CD4-positive, alpha-beta memory T cell (primary cell): ENCODE results near the gene AP1S1. TPM values are rescaled to one million over a fixed set of nuclear protein-coding genes. Genes with fewer than 3 reads are reported as not detected.

Source experiments
- CTCF ChIA-PET: fragments of 350-600 bp; sonication (Branson Sonifier 250); formaldehyde crosslinking; loops from one replicate; lab custom pipeline; 2021; ENCODE audit warnings: inconsistent platforms; ENCODE audit not compliant: partially characterized antibody; lab: Charles Lee
- POLR2A ChIA-PET: fragments of 350-600 bp; sonication (Branson Sonifier 250); formaldehyde crosslinking; loops from one replicate; lab custom pipeline; 2021; ENCODE audit not compliant: partially characterized antibody; lab: Charles Lee
- DNase-seq, 5 donors: peaks; one replicate each; pipeline versions ENCODE4 v3.0.0 to v3.0.0-alpha.2; 2020 to 2022; ENCODE audit warnings: mixed read lengths in 1 of 5
- H3K27ac ChIP-seq: one replicate; pipeline ENCODE4 v1.7.0; 2013; ENCODE audit warnings: low read depth, low read length
- H3K27me3 ChIP-seq: 2 replicates; pipeline ENCODE4 v1.7.0; 2013; ENCODE audit warnings: mild to moderate bottlenecking, low read length, moderate library complexity; ENCODE audit not compliant: insufficient read depth
- H3K36me3 ChIP-seq: 2 replicates; pipeline ENCODE4 v1.7.0; 2013; ENCODE audit warnings: mild to moderate bottlenecking, low read length, moderate library complexity; ENCODE audit not compliant: insufficient read depth
- H3K4me1 ChIP-seq: 2 replicates; pipeline ENCODE4 v1.7.0; 2013; ENCODE audit warnings: mild to moderate bottlenecking, low read length, moderate library complexity; ENCODE audit not compliant: insufficient read depth
- H3K4me3 ChIP-seq, 2 donors: one replicate each; pipeline ENCODE4 v1.7.0; 2013; ENCODE audit warnings: low read length in 2 of 2, mild to moderate bottlenecking in 1 of 2
- H3K9me3 ChIP-seq, 2 donors: one replicate each; pipeline ENCODE4 v1.7.0; 2013; ENCODE audit warnings: low read length in 2 of 2, control low read depth in 1 of 2; ENCODE audit not compliant: control insufficient read depth in 1 of 2
- H3K27ac Mint-ChIP-seq, 7 donors: one replicate each; pipeline ENCODE4 v1.8.0; 2020 to 2021; ENCODE audit warnings: mixed read lengths in 7 of 7, mild to moderate bottlenecking in 6 of 7, inconsistent platforms in 3 of 7, moderate library complexity in 3 of 7
- H3K27me3 Mint-ChIP-seq, 2 donors: one replicate each; pipeline ENCODE4 v1.8.0; 2020 to 2021; ENCODE audit warnings: mixed read lengths in 2 of 2
- H3K36me3 Mint-ChIP-seq, 2 donors: one replicate each; pipeline ENCODE4 v1.8.0; 2020 to 2021; ENCODE audit warnings: mixed read lengths in 2 of 2, inconsistent platforms in 1 of 2, mild to moderate bottlenecking in 1 of 2
- H3K4me1 Mint-ChIP-seq, 4 donors: one replicate each; pipeline ENCODE4 v1.8.0; 2020 to 2021; ENCODE audit warnings: mixed read lengths in 4 of 4, mild to moderate bottlenecking in 1 of 4
- H3K4me3 Mint-ChIP-seq, 8 donors: one replicate each; pipeline ENCODE4 v1.8.0; 2020 to 2021; ENCODE audit warnings: mixed read lengths in 8 of 8, mild to moderate bottlenecking in 7 of 8, moderate library complexity in 6 of 8, inconsistent platforms in 3 of 8
- H3K9me3 Mint-ChIP-seq, 8 donors: one replicate each; pipeline ENCODE4 v1.8.0; 2020 to 2021; ENCODE audit warnings: mixed read lengths in 8 of 8, mild to moderate bottlenecking in 5 of 8, inconsistent platforms in 3 of 8, moderate library complexity in 1 of 8
- intact Hi-C: fragments of 100-400 bp; cut with micrococcal nuclease; formaldehyde crosslinking; loops from one replicate; pipeline ENCODE4 v1.15.1; 2023
- polyA plus RNA-seq, 2 donors: library from polyadenylated mRNA; unstranded; fragments of 300-500 nt; fragmentation: Illumina TruSeq; gene quantifications; one replicate each; pipeline ENCODE4 v1.2.3, GENCODE V29; 2021
- total RNA-seq, 2 experiments: library from RNA; stranded (reverse); gene quantifications; one replicate each; pipeline ENCODE4 v1.2.3, GENCODE V29; 2021

Gene AP1S1
- total and polyA plus RNA-seq, 4 experiments from 2014 or later: 4.2 to 10.8 (median 8.5) TPM

DNA sequence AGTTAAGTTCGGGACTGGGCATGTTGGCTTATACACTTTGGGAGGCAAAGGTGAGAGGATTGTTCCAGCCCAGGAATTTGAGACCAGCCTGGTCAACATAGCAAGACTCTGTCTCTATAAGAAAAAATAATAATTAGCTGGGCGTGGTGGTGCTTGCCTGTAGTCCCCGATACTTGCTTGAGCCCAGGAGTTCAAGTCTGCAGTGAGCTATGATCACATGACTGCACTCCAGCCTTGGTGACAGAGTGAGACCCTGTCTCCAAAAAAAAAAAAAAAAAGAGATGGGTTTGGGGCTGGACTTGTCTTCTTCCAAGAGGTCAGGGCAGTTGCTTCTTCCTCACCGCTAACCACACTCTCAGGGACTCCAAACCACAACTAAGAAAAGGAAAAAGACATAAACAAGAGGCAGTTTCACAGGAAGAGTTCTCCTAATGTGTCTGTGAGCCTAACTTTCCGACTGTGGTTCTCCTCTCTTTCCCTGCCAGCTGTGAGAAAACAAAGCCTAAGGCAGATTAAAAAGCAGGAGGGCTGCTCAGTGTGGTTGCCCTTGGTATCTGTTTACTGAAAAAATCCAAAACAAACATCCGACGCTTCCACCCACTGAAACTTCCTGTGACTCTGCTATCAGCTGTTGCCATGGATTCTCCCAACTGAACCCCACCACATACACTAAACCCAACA is 29.8 kb upstream of the AP1S1 start:
- intact Hi-C loops: no loop called here
- Mint-ChIP-seq H3K27ac (peak overlapping the region in 1 of 7 donors; percentile 22), H3K36me3 (no peaks in the 10 kb centered on the region), H3K9me3 (peaks cover 0 to 2% (median 0%) of the 10 kb centered on the region in 8 donors), H3K4me3 (peak overlapping the region in 1 of 8 donors; percentile 38), H3K4me1 (peaks cover 17 to 48% (median 29%) of the 10 kb centered on the region in 4 donors), H3K27me3 (peaks cover 50 to 56% of the 10 kb centered on the region in 2 donors)
- no peak for DNase-seq
- H3K27me3 ChIP-seq: peaks cover 4% of the 10 kb centered on the region
- ChIA-PET CTCF (interaction anchor here (1.5 to 9.1 kb wide), 2 partner anchors 19 to 68 kb away, joined by 4 to 69 read pairs; no protein-coding TSS in a partner anchor), POLR2A (interaction anchor here (0.6 to 0.8 kb wide), 2 partner anchors 20 to 28 kb away, joined by 3 to 4 read pairs; no protein-coding TSS in a partner anchor)
- H3K4me3 ChIP-seq: no peak overlapping the region
- no peaks in the 10 kb centered on the region for H3K9me3 ChIP-seq
- H3K36me3 ChIP-seq: no peaks in the 10 kb centered on the region
- H3K27ac ChIP-seq: no peak overlapping the region
- peaks cover 22% of the 10 kb centered on the region for H3K4me1 ChIP-seq

DNA sequence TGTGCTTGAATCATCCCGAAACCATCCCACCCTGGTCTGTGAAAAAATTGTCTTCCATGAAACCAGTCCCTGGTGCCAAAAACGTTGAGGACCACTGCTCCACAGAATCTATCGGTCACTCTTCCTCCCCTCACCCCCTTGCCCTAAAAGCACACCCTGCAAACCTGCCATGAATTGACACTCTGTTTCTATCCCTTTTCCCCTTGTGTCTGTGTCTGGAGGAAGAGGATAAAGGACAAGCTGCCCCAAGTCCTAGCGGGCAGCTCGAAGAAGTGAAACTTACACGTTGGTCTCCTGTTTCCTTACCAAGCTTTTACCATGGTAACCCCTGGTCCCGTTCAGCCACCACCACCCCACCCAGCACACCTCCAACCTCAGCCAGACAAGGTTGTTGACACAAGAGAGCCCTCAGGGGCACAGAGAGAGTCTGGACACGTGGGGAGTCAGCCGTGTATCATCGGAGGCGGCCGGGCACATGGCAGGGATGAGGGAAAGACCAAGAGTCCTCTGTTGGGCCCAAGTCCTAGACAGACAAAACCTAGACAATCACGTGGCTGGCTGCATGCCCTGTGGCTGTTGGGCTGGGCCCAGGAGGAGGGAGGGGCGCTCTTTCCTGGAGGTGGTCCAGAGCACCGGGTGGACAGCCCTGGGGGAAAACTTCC is 28.2 kb upstream of the AP1S1 start:
- ChIA-PET POLR2A (no interaction called here), CTCF (interaction anchor here (0.9 to 9.1 kb wide), 5 partner anchors 9 to 160 kb away, joined by 3 to 69 read pairs (median 5); no protein-coding TSS in a partner anchor)
- Mint-ChIP-seq H3K9me3 (peaks cover 0 to 2% (median 0%) of the 10 kb centered on the region in 8 donors), H3K4me1 (peaks cover 17 to 47% (median 29%) of the 10 kb centered on the region in 4 donors), H3K27ac (peak overlapping the region in 2 of 7 donors; percentile 57 to 68), H3K36me3 (no peaks in the 10 kb centered on the region), H3K27me3 (peaks cover 44 to 49% of the 10 kb centered on the region in 2 donors), H3K4me3 (peak overlapping the region in 4 of 8 donors; percentile 27 to 83 (median 74))
- Histone ChIP-seq H3K36me3 (no peaks in the 10 kb centered on the region), H3K4me1 (peaks cover 22% of the 10 kb centered on the region), H3K4me3 (no peak overlapping the region), H3K27me3 (peaks cover 4% of the 10 kb centered on the region), H3K9me3 (no peaks in the 10 kb centered on the region), H3K27ac (no peak overlapping the region)
- intact Hi-C loops: no loop called here
- peak in 1 of 5 donors; percentile 50 for DNase-seq

GRCh38 chr7:101126651-101127459 is 27.4 kb upstream of the AP1S1 start, which contains the start of gene SERPINE1:
Gene SERPINE1 (plus strand): TSS chr7:101127104. CDS start chr7:101128394, 1,290 bp downstream.
- H3K4me3 Mint-ChIP-seq: peak within 1 kb of the TSS in 7 of 8 donors; percentile 55 to 83 (median 72)
- Histone ChIP-seq H3K27me3 (peaks cover 4% of the 10 kb centered on the region), H3K4me1 (peaks cover 22% of the 10 kb centered on the region), H3K36me3 (no peaks in the 10 kb centered on the region), H3K27ac (no peak within 1 kb of the TSS), H3K9me3 (no peaks in the 10 kb centered on the region), H3K4me3 (no peak within 1 kb of the TSS)
- H3K27me3 Mint-ChIP-seq: peaks cover 39 to 47% of the 10 kb centered on the region in 2 donors
- DNase-seq: peak; percentile 12 to 76 (median 39)
- H3K27ac Mint-ChIP-seq: peak within 1 kb of the TSS in 5 of 7 donors; percentile 38 to 87 (median 75)
- H3K36me3 Mint-ChIP-seq: no peaks in the 10 kb centered on the region
- H3K9me3 Mint-ChIP-seq: peaks cover 0 to 2% (median 0%) of the 10 kb centered on the region in 8 donors
- CTCF ChIA-PET: interaction anchor here (1.1 to 9.1 kb wide), 4 partner anchors 8 to 66 kb away, joined by 3 to 69 read pairs (median 8); no protein-coding TSS in a partner anchor
- peaks cover 16 to 43% (median 29%) of the 10 kb centered on the region in 4 donors for H3K4me1 Mint-ChIP-seq
- POLR2A ChIA-PET: no interaction called here
- intact Hi-C loops: no loop called here

- no peaks in the 10 kb centered on the region for H3K36me3 ChIP-seq
- intact Hi-C loops: no loop called here
- H3K9me3 ChIP-seq: no peaks in the 10 kb centered on the region
- CTCF ChIA-PET: interaction anchor here (2.9 to 9.1 kb wide), 2 partner anchors 9 to 16 kb away, joined by 10 to 69 read pairs; no protein-coding TSS in a partner anchor
- POLR2A ChIA-PET: no interaction called here
- Mint-ChIP-seq H3K36me3 (no peaks in the 10 kb centered on the region), H3K4me3 (peak overlapping the region in 5 of 8 donors; percentile 71 to 83 (median 77)), H3K27ac (peak overlapping the region in 3 of 7 donors; percentile 64 to 77 (median 75)), H3K27me3 (peaks cover 32 to 44% of the 10 kb centered on the region in 2 donors), H3K4me1 (peaks cover 12 to 36% (median 24%) of the 10 kb centered on the region in 4 donors), H3K9me3 (peaks cover 0 to 2% (median 0%) of the 10 kb centered on the region in 8 donors)
- no peak overlapping the region for H3K27ac ChIP-seq
- H3K4me1 ChIP-seq: peaks cover 22% of the 10 kb centered on the region
- DNase-seq: no peak
- H3K4me3 ChIP-seq: no peak overlapping the region
- peaks cover 4% of the 10 kb centered on the region for H3K27me3 ChIP-seq
Measured at GRCh38 chr7:101127460-101128039, 26.7 kb upstream of the AP1S1 start.

DNA sequence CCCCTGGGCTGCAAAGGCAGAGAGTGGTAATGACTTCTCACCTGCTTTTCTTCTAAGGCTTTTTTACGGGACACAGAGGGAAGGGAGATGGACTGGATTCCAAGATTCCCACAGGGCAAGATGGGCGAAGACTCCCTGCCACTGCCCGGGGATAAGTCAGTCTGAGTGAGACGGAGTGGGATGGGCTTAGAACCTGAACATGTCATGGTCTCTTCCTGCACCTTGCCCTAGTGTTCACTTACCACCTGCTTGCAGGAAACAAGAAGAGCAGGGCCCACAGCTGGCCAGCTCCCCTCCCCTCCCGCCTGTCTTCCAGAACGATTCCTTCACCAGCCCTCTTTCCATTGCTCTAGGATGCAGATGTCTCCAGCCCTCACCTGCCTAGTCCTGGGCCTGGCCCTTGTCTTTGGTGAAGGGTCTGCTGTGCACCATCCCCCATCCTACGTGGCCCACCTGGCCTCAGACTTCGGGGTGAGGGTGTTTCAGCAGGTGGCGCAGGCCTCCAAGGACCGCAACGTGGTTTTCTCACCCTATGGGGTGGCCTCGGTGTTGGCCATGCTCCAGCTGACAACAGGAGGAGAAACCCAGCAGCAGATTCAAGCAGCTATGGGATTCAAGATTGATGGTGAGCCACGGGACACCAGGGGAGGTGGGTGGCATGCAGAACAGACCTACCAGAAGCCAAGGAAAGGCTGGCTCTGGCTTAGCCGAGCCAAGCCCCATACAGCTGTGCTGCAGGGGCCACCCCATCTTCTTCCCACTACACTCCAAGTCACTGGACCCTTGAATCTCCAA is 26.0 kb upstream of the AP1S1 start:
- peaks cover 0 to 2% (median 0%) of the 10 kb centered on the region in 8 donors for H3K9me3 Mint-ChIP-seq
- H3K27ac Mint-ChIP-seq: no peak overlapping the region
- Histone ChIP-seq H3K9me3 (no peaks in the 10 kb centered on the region), H3K27ac (no peak overlapping the region), H3K4me3 (no peak overlapping the region), H3K27me3 (peaks cover 4% of the 10 kb centered on the region), H3K36me3 (no peaks in the 10 kb centered on the region), H3K4me1 (peaks cover 22% of the 10 kb centered on the region)
- no peak overlapping the region for H3K4me3 Mint-ChIP-seq
- POLR2A ChIA-PET: no interaction called here
- intact Hi-C loops: no loop called here
- peaks cover 27 to 38% of the 10 kb centered on the region in 2 donors for H3K27me3 Mint-ChIP-seq
- H3K4me1 Mint-ChIP-seq: peaks cover 12 to 34% (median 24%) of the 10 kb centered on the region in 4 donors
- no peak for DNase-seq
- CTCF ChIA-PET: interaction anchor here (0.6 to 9.1 kb wide), 3 partner anchors 9 to 34 kb away, joined by 3 to 69 read pairs (median 10); no protein-coding TSS in a partner anchor
- no peaks in the 10 kb centered on the region for H3K36me3 Mint-ChIP-seq

DNA sequence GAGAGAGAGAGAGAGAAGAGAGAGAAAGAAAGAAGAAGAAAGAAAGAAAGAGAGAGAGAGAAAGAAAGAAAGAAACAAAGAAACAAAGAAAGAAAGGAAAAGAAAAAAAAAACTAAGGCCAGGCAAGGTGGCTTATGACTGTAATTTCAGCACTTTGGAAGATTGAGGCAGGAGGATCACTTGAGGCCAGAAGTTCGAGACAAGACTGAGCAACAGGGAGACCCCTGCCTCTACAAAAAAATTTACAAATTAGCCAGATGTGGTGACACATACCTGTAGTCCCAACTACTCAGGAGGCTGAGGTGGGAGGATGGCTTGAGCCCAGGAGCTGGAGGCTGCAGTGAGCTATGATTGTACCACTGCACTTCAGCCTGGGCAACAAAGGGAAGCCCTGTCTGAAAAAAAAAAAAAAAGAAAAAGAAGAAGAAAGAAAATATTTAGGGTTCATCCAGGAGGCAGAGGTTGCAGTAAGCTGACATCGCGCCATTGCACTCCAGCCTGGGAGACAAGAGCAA is 24.6 kb upstream of the AP1S1 start:
- intact Hi-C loops: no loop called here
- no peak overlapping the region for H3K4me3 ChIP-seq
- CTCF ChIA-PET: interaction anchor here (9.1 kb wide), 1 partner anchor 13 kb away, joined by 69 read pairs; no protein-coding TSS in a partner anchor
- Mint-ChIP-seq H3K27ac (no peak overlapping the region), H3K9me3 (peaks cover 0 to 4% (median 0%) of the 10 kb centered on the region in 8 donors), H3K36me3 (no peaks in the 10 kb centered on the region), H3K4me3 (no peak overlapping the region), H3K4me1 (peaks cover 12 to 31% (median 21%) of the 10 kb centered on the region in 4 donors), H3K27me3 (peaks cover 30 to 35% of the 10 kb centered on the region in 2 donors)
- no peak for DNase-seq
- H3K36me3 ChIP-seq: no peaks in the 10 kb centered on the region
- no peak overlapping the region for H3K27ac ChIP-seq
- peaks cover 19% of the 10 kb centered on the region for H3K4me1 ChIP-seq
- H3K9me3 ChIP-seq: no peaks in the 10 kb centered on the region
- POLR2A ChIA-PET: no interaction called here
- H3K27me3 ChIP-seq: no peaks in the 10 kb centered on the region
